Vagina (tissue), 2 donors: ENCODE results near the gene GRK1.

Experiments
- CTCF ChIP-seq, 3 experiments: fragments of 450-650 bp in 2 of 3; fragments of 200-600 bp in 1 of 3; sonication (generic) in 1 of 3; IDR thresholded peaks; one replicate each; pipeline ENCODE4 v1.5.1; 2017 to 2019; ENCODE audit warnings: antibody characterized with exemption in 3 of 3, mild to moderate bottlenecking in 2 of 3, moderate library complexity in 2 of 3
- POLR2A ChIP-seq, 2 donors: fragments of 450-650 bp; IDR thresholded peaks; one replicate each; pipeline ENCODE4 v1.6.1; 2017; ENCODE audit warnings: antibody characterized with exemption in 2 of 2, mild to moderate bottlenecking in 2 of 2, moderate library complexity in 2 of 2
- POLR2AphosphoS5 ChIP-seq, 2 donors: sonication (generic); formaldehyde crosslinking; IDR thresholded peaks; one replicate each; pipeline ENCODE4 v1.9.0; 2017; ENCODE audit warnings: antibody characterized with exemption in 2 of 2, mild to moderate bottlenecking in 2 of 2, low read depth in 1 of 2; ENCODE audit not compliant: insufficient read depth in 1 of 2

GRCh38 chr13:113646376-113646775 lies 20.6 kb upstream of the GRK1 start:
- no peak for TF ChIP-seq POLR2A (IDR thresholded peaks at IDR 0.05)
- TF ChIP-seq CTCF (IDR thresholded peaks at IDR 0.05): no peak
- no peak for TF ChIP-seq POLR2AphosphoS5 (IDR thresholded peaks at IDR 0.05; ENCODE audit: insufficient read depth in 1 of 2, low read depth in 1 of 2)
